HEK293 (cell line): ENCODE measurements around the gene PWWP2B.

Experiments
- CTCF ChIA-PET: fragments of 350-600 bp; formaldehyde crosslinking; extraction: SDS; loops from one replicate; lab custom pipeline; 2021; ENCODE audit warnings: antibody characterized with exemption; lab: Yijun Ruan, JAX
- POLR2A ChIA-PET: fragments of 300-600 bp; formaldehyde crosslinking; extraction: SDS; loops from one replicate; lab custom pipeline; 2020; ENCODE audit warnings: antibody characterized with exemption, inconsistent platforms; lab: Yijun Ruan, JAX
- H3K27ac ChIP-seq: fragments of 200-500 bp; sonication (Bioruptor generic); 2 replicates; pipeline ENCODE4 v1.5.1; 2014; ENCODE audit warnings: low read depth, low read length, control low read depth, inconsistent platforms; ENCODE audit errors: extremely low read depth
- H3K36me3 ChIP-seq, 2 experiments: fragments of 200-500 bp in 1 of 2; sonication (Bioruptor generic) in 1 of 2; 1 replicate in 1 of 2; 2 replicates in 1 of 2; pipeline ENCODE4 v1.5.1; 2014 to 2017; ENCODE audit warnings: inconsistent platforms in 2 of 2, low read length in 2 of 2; ENCODE audit not compliant: control insufficient read depth in 2 of 2, insufficient read depth in 1 of 2
- H3K4me1 ChIP-seq: fragments of 200-500 bp; sonication (Bioruptor generic); 2 replicates; pipeline ENCODE4 v1.5.1; 2014; ENCODE audit warnings: mild to moderate bottlenecking, low read length, inconsistent platforms; ENCODE audit not compliant: control insufficient read depth, insufficient read depth
- H3K4me3 ChIP-seq: 2 replicates; pipeline ENCODE4 v1.5.1; 2011; ENCODE audit warnings: low read depth, mild to moderate bottlenecking, control low read depth, low read length, moderate library complexity
- H3K9me3 ChIP-seq: fragments of 200-500 bp; sonication (Bioruptor generic); 2 replicates; pipeline ENCODE4 v1.5.1; 2014; ENCODE audit warnings: low read depth, low read length, inconsistent platforms; ENCODE audit not compliant: control insufficient read depth, insufficient read depth
- BCL11B ChIP-seq: fragments of 450-650 bp; formaldehyde crosslinking; IDR thresholded peaks from 2 replicates; pipeline ENCODE4 v1.5.1; 2016; ENCODE audit warnings: low read depth, missing biosample characterization, missing genetic modification characterization
- EGR2 ChIP-seq: fragments of 450-650 bp; formaldehyde crosslinking; IDR thresholded peaks from 2 replicates; pipeline ENCODE4 v1.5.1; 2016; ENCODE audit warnings: low read depth, missing biosample characterization, missing genetic modification characterization
- GLIS1 ChIP-seq: fragments of 450-650 bp; formaldehyde crosslinking; IDR thresholded peaks from 2 replicates; pipeline ENCODE4 v1.5.1; 2016; ENCODE audit warnings: missing biosample characterization, missing genetic modification characterization
- GLIS2 ChIP-seq: fragments of 450-650 bp; formaldehyde crosslinking; IDR thresholded peaks from 2 replicates; pipeline ENCODE4 v1.5.1; 2016; ENCODE audit warnings: missing biosample characterization, missing genetic modification characterization
- KLF1 ChIP-seq: fragments of 450-650 bp; formaldehyde crosslinking; IDR thresholded peaks from 2 replicates; pipeline ENCODE4 v1.5.1; 2016; ENCODE audit warnings: missing biosample characterization, missing genetic modification characterization
- MZF1 ChIP-seq: fragments of 450-650 bp; formaldehyde crosslinking; IDR thresholded peaks from 2 replicates; pipeline ENCODE4 v1.5.1; 2017; ENCODE audit warnings: missing biosample characterization, missing genetic modification characterization, borderline replicate concordance
- SP2 ChIP-seq: fragments of 450-650 bp; formaldehyde crosslinking; IDR thresholded peaks from 2 replicates; pipeline ENCODE4 v1.5.1; 2016; ENCODE audit warnings: missing biosample characterization, missing genetic modification characterization
- TCF7L2 ChIP-seq: IDR thresholded peaks from 2 replicates; pipeline ENCODE4 v1.6.1; 2011; ENCODE audit warnings: low read depth, mild to moderate bottlenecking, inconsistent platforms, low read length, moderate library complexity, borderline replicate concordance
- TRIM28 ChIP-seq: IDR thresholded peaks from 2 replicates; pipeline ENCODE4 v1.6.1; 2011; ENCODE audit warnings: low read length, control low read depth, borderline replicate concordance
- ZFHX2 ChIP-seq: fragments of 450-650 bp; formaldehyde crosslinking; conservative IDR thresholded peaks from 2 replicates; pipeline ENCODE4 v1.5.1; 2016; ENCODE audit warnings: missing biosample characterization, missing genetic modification characterization
- ZFP3 ChIP-seq: fragments of 450-650 bp; formaldehyde crosslinking; IDR thresholded peaks from 2 replicates; pipeline ENCODE4 v1.5.1; 2016; ENCODE audit warnings: low read depth, missing biosample characterization, missing genetic modification characterization
- ZIC2 ChIP-seq: fragments of 450-650 bp; formaldehyde crosslinking; IDR thresholded peaks from 2 replicates; pipeline ENCODE4 v1.5.1; 2016; ENCODE audit warnings: missing biosample characterization, missing genetic modification characterization
- ZNF2 ChIP-seq: fragments of 450-650 bp; formaldehyde crosslinking; IDR thresholded peaks from 2 replicates; pipeline ENCODE4 v1.5.1; 2016; ENCODE audit warnings: missing biosample characterization, missing genetic modification characterization
- ZNF239 ChIP-seq: fragments of 450-650 bp; formaldehyde crosslinking; IDR thresholded peaks from 2 replicates; pipeline ENCODE4 v1.5.1; 2016; ENCODE audit warnings: missing biosample characterization, missing genetic modification characterization
- ZNF266 ChIP-seq: fragments of 450-650 bp; formaldehyde crosslinking; IDR thresholded peaks from 2 replicates; pipeline ENCODE4 v1.5.1; 2016; ENCODE audit warnings: missing biosample characterization, missing genetic modification characterization, low read depth
- ZNF341 ChIP-seq: fragments of 450-650 bp; formaldehyde crosslinking; IDR thresholded peaks from 2 replicates; pipeline ENCODE4; 2016; ENCODE audit warnings: low read depth, missing biosample characterization, missing genetic modification characterization
- ZNF416 ChIP-seq: fragments of 450-650 bp; formaldehyde crosslinking; IDR thresholded peaks from 2 replicates; pipeline ENCODE4 v1.5.1; 2016; ENCODE audit warnings: missing biosample characterization, missing genetic modification characterization
- ZNF501 ChIP-seq: fragments of 450-650 bp; formaldehyde crosslinking; IDR thresholded peaks from 2 replicates; pipeline ENCODE4 v1.5.1; 2016; ENCODE audit warnings: missing biosample characterization, missing genetic modification characterization
- ZNF596 ChIP-seq: fragments of 450-650 bp; IDR thresholded peaks from 2 replicates; pipeline ENCODE4 v1.5.0; 2018; ENCODE audit warnings: missing biosample characterization, mild to moderate bottlenecking, missing genetic modification characterization, moderate library complexity
- ZNF600 ChIP-seq: fragments of 450-650 bp; formaldehyde crosslinking; IDR thresholded peaks from 2 replicates; pipeline ENCODE4 v1.5.1; 2016; ENCODE audit warnings: missing biosample characterization, missing genetic modification characterization
- ZNF624 ChIP-seq: fragments of 450-650 bp; formaldehyde crosslinking; IDR thresholded peaks from 2 replicates; pipeline ENCODE4 v1.5.1; 2017; ENCODE audit warnings: missing biosample characterization, missing genetic modification characterization
- ZNF658 ChIP-seq: fragments of 450-650 bp; formaldehyde crosslinking; IDR thresholded peaks from 2 replicates; pipeline ENCODE4; 2016; ENCODE audit warnings: missing biosample characterization, missing genetic modification characterization
- ZNF768 ChIP-seq: fragments of 450-650 bp; formaldehyde crosslinking; IDR thresholded peaks from 2 replicates; pipeline ENCODE4 v1.5.1; 2018; ENCODE audit warnings: missing biosample characterization, mild to moderate bottlenecking, missing genetic modification characterization
- ZNF843 ChIP-seq: fragments of 450-650 bp; formaldehyde crosslinking; IDR thresholded peaks from 2 replicates; pipeline ENCODE4 v1.5.1; 2016; ENCODE audit warnings: missing biosample characterization, missing genetic modification characterization
- TF ChIP-seq, protein P1 (sequence below): fragments of 450-650 bp; formaldehyde crosslinking; IDR thresholded peaks from 2 replicates; pipeline ENCODE4 v1.5.1; 2017; ENCODE audit warnings: missing biosample characterization, mild to moderate bottlenecking, missing genetic modification characterization, moderate library complexity
- TF ChIP-seq, protein P2 (sequence below): fragments of 450-650 bp; formaldehyde crosslinking; optimal IDR thresholded peaks from 2 replicates; pipeline ENCODE3; 2016; ENCODE audit warnings: missing biosample characterization, mild to moderate bottlenecking, missing genetic modification characterization

The PWWP2B gene

DNA sequence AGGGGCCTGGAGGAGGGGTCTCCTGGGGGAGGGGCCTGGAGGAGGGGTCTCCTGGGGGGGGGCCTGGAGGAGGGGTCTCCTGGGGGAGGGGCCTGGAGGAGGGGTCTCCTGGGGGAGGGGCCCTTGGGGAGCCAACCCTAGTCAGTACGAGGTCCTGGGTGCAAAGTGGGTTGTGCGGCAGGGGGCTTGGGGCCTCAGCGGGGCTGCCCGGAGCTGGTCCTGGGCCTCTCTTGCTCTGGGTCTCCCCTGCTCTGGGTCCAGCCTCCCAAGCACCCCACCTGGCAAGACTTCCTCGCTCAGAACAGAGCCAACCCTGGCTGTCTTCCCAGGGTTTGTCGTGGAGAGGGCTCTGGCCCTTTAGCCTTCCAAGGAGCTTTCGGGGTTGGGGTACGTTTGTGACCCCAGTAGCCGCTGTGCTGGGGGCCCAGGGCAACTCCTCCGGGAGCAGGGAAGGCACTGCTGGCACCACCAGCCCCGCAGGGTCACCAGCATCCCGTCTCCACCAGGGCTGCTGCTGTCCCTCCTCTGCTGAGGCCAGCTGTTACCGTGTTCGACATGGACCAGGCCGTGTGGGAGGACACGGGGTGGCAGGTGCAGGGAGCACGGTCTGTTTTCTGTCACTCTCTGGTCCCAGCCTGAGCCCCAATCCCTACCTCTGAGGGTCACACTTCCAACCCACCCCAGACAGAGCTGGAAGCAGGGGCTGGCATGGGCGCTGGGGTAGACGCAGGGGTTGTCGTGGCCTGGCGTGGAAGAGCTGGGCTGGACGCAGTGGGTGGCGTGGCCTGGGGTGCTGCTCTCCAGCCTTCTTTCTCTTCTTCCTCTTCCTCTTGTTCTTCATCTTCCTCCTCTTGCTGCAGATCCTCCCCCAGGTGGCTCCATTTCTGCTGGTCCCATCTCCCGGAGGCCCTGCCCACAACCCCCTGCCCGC lies 22.8 kb downstream of the PWWP2B start:
- Histone ChIP-seq H3K4me1 (no peaks in the 10 kb centered on the region; the same call in 1 of the 2 replicates), H3K27ac (no peak overlapping the region), H3K36me3 (peaks cover 0 to 6% of the 10 kb centered on the region in 2 experiments; a peak in 1 of 3 replicates), H3K9me3 (no peaks in the 10 kb centered on the region), H3K4me3 (no peak overlapping the region)
- CTCF ChIA-PET: interaction anchor here (0.6 to 0.7 kb wide), 2 partner anchors 25 to 42 kb away, joined by 4 read pairs; no protein-coding TSS in a partner anchor
- POLR2A ChIA-PET: no interaction called here
- TF ChIP-seq ZFP3 (tag by site-specific recombination): no peak

DNA sequence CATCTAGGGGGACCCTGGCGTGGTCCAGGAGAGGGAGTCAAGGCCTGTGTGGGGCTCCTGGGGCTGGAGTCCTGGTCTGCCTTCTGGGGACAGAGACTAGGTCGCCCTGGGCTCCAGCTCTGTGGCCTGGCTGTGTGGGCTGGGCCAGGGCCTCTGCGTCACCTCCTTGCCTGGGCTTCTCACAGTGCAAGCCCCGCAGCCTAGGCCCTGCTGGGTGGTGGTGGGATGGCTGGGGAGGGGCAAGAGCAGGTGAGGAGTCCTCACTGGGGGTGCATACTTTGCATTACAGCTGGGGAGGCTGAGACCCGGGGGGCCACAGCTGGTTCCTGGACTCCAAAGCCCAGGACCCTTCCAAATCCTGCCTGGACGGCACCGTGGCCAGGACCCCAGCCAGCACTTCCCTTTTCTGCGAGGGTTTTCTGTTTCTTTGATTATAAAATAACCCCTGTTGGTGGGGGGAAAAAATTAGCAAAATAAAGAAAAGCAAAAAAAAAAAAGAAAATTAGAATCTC lies 23.5 kb downstream of the PWWP2B start:
- Histone ChIP-seq H3K36me3 (peaks cover 0 to 1% of the 10 kb centered on the region in 2 experiments; a peak in 1 of 3 replicates), H3K9me3 (no peaks in the 10 kb centered on the region), H3K4me1 (no peaks in the 10 kb centered on the region; the same call in 1 of the 2 replicates), H3K4me3 (no peak overlapping the region), H3K27ac (no peak overlapping the region)
- CTCF ChIA-PET: no interaction called here
- TF ChIP-seq GLIS1 (peak; percentile 90), ZIC2 (tag by site-specific recombination) (peak; percentile 32; the same call in 1 of the 2 replicates), ZNF600 (tag by site-specific recombination) (no peak), TCF7L2 (no peak)
- TF ChIP-seq, protein P1, sequence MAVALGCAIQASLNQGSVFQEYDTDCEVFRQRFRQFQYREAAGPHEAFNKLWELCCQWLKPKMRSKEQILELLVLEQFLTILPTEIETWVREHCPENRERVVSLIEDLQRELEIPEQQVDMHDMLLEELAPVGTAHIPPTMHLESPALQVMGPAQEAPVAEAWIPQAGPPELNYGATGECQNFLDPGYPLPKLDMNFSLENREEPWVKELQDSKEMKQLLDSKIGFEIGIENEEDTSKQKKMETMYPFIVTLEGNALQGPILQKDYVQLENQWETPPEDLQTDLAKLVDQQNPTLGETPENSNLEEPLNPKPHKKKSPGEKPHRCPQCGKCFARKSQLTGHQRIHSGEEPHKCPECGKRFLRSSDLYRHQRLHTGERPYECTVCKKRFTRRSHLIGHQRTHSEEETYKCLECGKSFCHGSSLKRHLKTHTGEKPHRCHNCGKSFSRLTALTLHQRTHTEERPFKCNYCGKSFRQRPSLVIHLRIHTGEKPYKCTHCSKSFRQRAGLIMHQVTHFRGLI (tag by site-specific recombination): peak; percentile 82
- POLR2A ChIA-PET: no interaction called here

DNA sequence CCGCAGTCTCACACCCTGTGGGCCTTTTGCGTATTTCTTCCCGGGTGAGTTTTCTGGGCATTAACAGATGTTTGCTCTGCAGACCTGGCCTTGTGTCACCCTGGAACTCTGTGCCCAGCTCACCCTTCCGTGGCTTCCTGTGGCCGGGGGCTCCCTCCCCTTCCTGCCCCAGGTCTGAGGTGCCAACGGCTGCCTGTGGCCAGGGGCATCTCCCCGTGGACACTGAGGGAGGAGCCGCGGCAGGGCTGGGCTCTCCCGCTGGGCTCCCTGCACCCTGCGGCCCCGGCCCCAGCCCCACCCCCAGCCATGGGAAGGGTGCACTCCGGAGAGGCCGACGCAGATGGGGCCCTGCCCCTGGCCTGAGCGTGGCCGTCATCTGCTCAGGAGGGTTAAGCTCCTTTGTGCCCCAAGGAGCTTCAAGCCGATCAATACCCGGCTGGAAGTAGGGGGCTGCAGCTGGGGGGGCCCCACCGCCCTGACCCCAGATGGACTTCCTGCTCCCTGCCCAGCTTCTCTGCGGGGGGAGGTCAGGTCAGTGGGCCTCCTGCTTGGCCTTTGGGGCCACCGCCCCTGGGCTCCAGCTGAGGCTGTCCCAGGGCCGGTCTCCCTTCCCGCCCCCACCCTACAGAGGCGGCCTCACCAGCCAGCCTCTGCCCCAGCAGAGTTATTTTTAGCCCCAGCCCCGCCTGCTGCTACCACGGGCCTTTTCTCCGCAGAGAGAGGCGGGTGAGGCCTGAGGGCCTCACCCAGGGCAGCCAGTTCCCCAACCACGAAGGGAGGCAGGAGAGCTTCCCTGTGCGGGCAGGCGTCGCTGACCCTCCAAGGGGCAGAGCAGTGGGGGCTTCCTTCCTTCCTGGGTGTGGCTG lies 24.2 kb downstream of the PWWP2B start:
- peak overlapping the region; percentile 17; the same call in 1 of the 2 replicates for H3K27ac ChIP-seq
- no peaks in the 10 kb centered on the region for H3K9me3 ChIP-seq
- CTCF ChIA-PET: interaction anchor here (0.6 to 0.7 kb wide), 3 partner anchors 154 to 278 kb away, joined by 3 to 4 read pairs (median 4); no protein-coding TSS in a partner anchor
- H3K36me3 ChIP-seq: no peaks in the 10 kb centered on the region
- POLR2A ChIA-PET: interaction anchor here (0.5 kb wide), 1 partner anchor 13 kb away, joined by 3 read pairs; no protein-coding TSS in a partner anchor
- H3K4me1 ChIP-seq: no peaks in the 10 kb centered on the region; the same call in 1 of the 2 replicates
- no peak overlapping the region for H3K4me3 ChIP-seq
- TF ChIP-seq, protein P2, sequence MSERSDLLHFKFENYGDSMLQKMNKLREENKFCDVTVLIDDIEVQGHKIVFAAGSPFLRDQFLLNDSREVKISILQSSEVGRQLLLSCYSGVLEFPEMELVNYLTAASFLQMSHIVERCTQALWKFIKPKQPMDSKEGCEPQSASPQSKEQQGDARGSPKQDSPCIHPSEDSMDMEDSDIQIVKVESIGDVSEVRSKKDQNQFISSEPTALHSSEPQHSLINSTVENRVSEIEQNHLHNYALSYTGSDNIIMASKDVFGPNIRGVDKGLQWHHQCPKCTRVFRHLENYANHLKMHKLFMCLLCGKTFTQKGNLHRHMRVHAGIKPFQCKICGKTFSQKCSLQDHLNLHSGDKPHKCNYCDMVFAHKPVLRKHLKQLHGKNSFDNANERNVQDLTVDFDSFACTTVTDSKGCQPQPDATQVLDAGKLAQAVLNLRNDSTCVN (tag by site-specific recombination): no peak
- no peak for TF ChIP-seq ZNF501
- TF ChIP-seq ZNF239 (tag by site-specific recombination): no peak
- TF ChIP-seq BCL11B (tag by site-specific recombination): no peak
- TF ChIP-seq ZNF658: no peak
- no peak for TF ChIP-seq ZNF624 (tag by site-specific recombination)
- TF ChIP-seq ZNF416 (tag by site-specific recombination): no peak
- TF ChIP-seq ZNF266: no peak
- peak; percentile 70 for TF ChIP-seq ZFHX2
- TF ChIP-seq TRIM28: no peak
- no peak for TF ChIP-seq ZNF2 (tag by site-specific recombination)
- TF ChIP-seq ZNF341 (tag by site-specific recombination): peak; percentile 48; the same call in 1 of the 2 replicates
- no peak for TF ChIP-seq ZNF596 (tag by site-specific recombination)
- peak; percentile 63; the same call in 1 of the 2 replicates for TF ChIP-seq KLF1 (tag by site-specific recombination)
- TF ChIP-seq ZNF843 (tag by site-specific recombination): no peak
- TF ChIP-seq EGR2 (tag by site-specific recombination): peak; percentile 68
- peak; percentile 37 for TF ChIP-seq SP2
- TF ChIP-seq GLIS2 (tag by site-specific recombination): peak; percentile 72
- no peak for TF ChIP-seq MZF1 (tag by site-specific recombination)
- TF ChIP-seq ZNF768 (tag by site-specific recombination): no peak
